ENCODE measurements around the gene RUBCN. TPM values are rescaled to one million over a fixed set of nuclear protein-coding genes. Genes with fewer than 3 reads are reported as not detected.
"Not testable (repeated sequence)": the region's sequence is repeated elsewhere in the genome, so short reads cannot be mapped to it uniquely, and the experiment has no call there.

Gene RUBCN
- total and polyA plus RNA-seq, 5 donors = 13.4 to 21.1 (median 18.9) TPM

GRCh38 chr3:197657541-197658292 lies 79.0 kb downstream of the RUBCN start:
- H3K27ac ChIP-seq (ENCODE audit: low read length); H3K4me3 ChIP-seq (ENCODE audit: low read length); H3K27me3 ChIP-seq (ENCODE audit: control insufficient read depth, insufficient read depth); DNase-seq; intact Hi-C loops (cut with DNase I); H3K4me1 ChIP-seq (ENCODE audit: control insufficient read depth, insufficient read depth, low read length); H3K9me3 ChIP-seq (ENCODE audit: control insufficient read depth, low read length): not testable (repeated sequence)
- WGBS = 86% methylated on average over 22 of the region's 30 CpGs
- ATAC-seq = peak in 1 of 2 donors; percentile 8

- H3K27me3 ChIP-seq (ENCODE audit: control insufficient read depth, insufficient read depth); ATAC-seq; H3K4me3 ChIP-seq (ENCODE audit: low read length); H3K27ac ChIP-seq (ENCODE audit: low read length); intact Hi-C loops (cut with DNase I); DNase-seq; H3K4me1 ChIP-seq (ENCODE audit: control insufficient read depth, insufficient read depth, low read length); H3K9me3 ChIP-seq (ENCODE audit: control insufficient read depth, low read length): not testable (repeated sequence)
- WGBS = 88% methylated on average over 11 of the region's 12 CpGs
Measured at GRCh38 chr3:197656960-197657359, 79.7 kb downstream of the RUBCN start.

DNA sequence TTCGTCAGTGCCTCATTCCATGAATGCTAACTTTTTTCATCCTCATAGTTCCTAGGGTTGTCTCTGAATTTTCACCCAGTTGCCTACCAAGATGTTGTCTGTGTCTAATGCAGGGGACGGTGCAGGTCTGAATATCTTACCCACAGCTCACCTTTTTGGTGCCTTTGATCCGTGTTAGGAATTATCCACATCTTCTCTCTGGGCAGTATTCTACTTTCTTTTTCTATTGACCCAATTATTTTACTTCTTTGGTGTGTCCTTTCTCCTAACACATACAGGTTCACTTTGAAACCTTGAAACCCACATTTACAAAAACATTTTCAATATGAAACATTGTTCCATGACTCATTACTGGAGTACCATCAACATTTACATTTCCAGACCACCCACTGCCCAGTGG lies 80.6 kb downstream of the RUBCN start:
- H3K9me3 ChIP-seq (ENCODE audit: control insufficient read depth, low read length); H3K27ac ChIP-seq (ENCODE audit: low read length); ATAC-seq; H3K4me3 ChIP-seq (ENCODE audit: low read length); DNase-seq; H3K27me3 ChIP-seq (ENCODE audit: control insufficient read depth, insufficient read depth); H3K4me1 ChIP-seq (ENCODE audit: control insufficient read depth, insufficient read depth, low read length); intact Hi-C loops (cut with DNase I): not testable (repeated sequence)
- WGBS = 88% methylated on average over 2 of the region's 3 CpGs

- H3K9me3 ChIP-seq (ENCODE audit: control insufficient read depth, low read length); DNase-seq; H3K4me3 ChIP-seq (ENCODE audit: low read length); intact Hi-C loops (cut with DNase I); H3K4me1 ChIP-seq (ENCODE audit: control insufficient read depth, insufficient read depth, low read length); H3K27me3 ChIP-seq (ENCODE audit: control insufficient read depth, insufficient read depth); H3K27ac ChIP-seq (ENCODE audit: low read length): not testable (repeated sequence)
- ATAC-seq = peak in 1 of 2 donors; percentile 4
- WGBS = 5% methylated on average over 8 of the region's 22 CpGs
Measured at GRCh38 chr3:197654998-197655330, 81.7 kb downstream of the RUBCN start.

GRCh38 chr3:197654090-197654997 lies 82.4 kb downstream of the RUBCN start:
- peak; percentile 38 to 75 (median 70) for DNase-seq
- H3K27ac ChIP-seq (ENCODE audit: low read length); intact Hi-C loops (cut with DNase I); H3K27me3 ChIP-seq (ENCODE audit: control insufficient read depth, insufficient read depth); H3K4me1 ChIP-seq (ENCODE audit: control insufficient read depth, insufficient read depth, low read length); H3K9me3 ChIP-seq (ENCODE audit: control insufficient read depth, low read length): not testable (repeated sequence)
- peak; percentile 96 for ATAC-seq
- 6% methylated on average over 21 of the region's 100 CpGs for WGBS
- H3K4me3 ChIP-seq (ENCODE audit: low read length) = peak overlapping the region; percentile 22

DNA sequence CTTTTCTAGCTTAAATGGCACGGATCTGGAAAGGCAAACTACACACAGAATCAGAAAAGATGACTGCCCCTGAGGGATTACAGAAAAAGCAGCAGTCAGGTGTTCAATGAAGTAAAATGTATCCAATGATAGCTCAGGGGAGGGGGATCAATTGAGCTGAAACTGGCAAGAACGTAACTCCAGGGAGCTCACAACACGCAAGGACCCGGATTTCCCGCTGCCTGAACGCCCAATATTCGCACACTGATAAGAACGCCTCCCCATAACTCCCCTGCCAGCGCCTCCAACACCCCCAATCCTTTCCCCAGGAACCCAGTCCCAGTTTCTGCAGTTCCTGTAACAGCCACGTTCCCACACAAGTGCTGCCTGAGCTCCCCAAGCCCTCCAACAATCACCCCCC lies 83.8 kb downstream of the RUBCN start:
- H3K4me3 ChIP-seq (ENCODE audit: low read length); H3K9me3 ChIP-seq (ENCODE audit: control insufficient read depth, low read length); DNase-seq; H3K27ac ChIP-seq (ENCODE audit: low read length); ATAC-seq; intact Hi-C loops (cut with DNase I); H3K27me3 ChIP-seq (ENCODE audit: control insufficient read depth, insufficient read depth); H3K4me1 ChIP-seq (ENCODE audit: control insufficient read depth, insufficient read depth, low read length): not testable (repeated sequence)
- whole genome bisulfite sequencing = 55% methylated on average over 4 of the region's 10 CpGs

DNA sequence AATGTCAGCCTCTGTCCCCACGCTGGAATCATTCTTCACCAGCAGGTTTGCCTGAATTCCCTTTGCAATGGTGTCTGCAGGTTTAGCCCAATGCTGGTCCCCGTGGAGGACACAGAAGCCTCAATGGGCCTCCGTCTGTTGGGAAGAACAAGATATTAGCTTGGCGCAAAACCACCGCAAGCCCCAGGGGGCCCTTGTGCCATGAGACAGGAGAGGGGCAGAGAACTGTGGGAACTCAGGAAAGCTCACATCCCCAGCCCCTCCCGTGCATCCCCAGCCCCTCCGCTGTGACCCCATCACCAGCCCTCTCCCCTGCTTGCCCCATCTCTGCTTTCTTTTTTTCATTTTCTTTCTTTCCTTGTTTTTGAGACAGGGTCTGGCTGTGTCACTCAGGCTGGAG lies 89.1 kb downstream of the RUBCN start:
- 97% methylated on average over 6 of the region's 7 CpGs for WGBS
- intact Hi-C loops (cut with DNase I); H3K27ac ChIP-seq (ENCODE audit: low read length); H3K27me3 ChIP-seq (ENCODE audit: control insufficient read depth, insufficient read depth); H3K4me3 ChIP-seq (ENCODE audit: low read length); H3K9me3 ChIP-seq (ENCODE audit: control insufficient read depth, low read length); H3K4me1 ChIP-seq (ENCODE audit: control insufficient read depth, insufficient read depth, low read length); ATAC-seq: not testable (repeated sequence)
- DNase-seq = peak in 1 of 3 donors; percentile 39

- H3K27ac ChIP-seq (ENCODE audit: low read length); H3K4me3 ChIP-seq (ENCODE audit: low read length); H3K9me3 ChIP-seq (ENCODE audit: control insufficient read depth, low read length); H3K4me1 ChIP-seq (ENCODE audit: control insufficient read depth, insufficient read depth, low read length); H3K27me3 ChIP-seq (ENCODE audit: control insufficient read depth, insufficient read depth); ATAC-seq; DNase-seq; intact Hi-C loops (cut with DNase I): not testable (repeated sequence)
- 93% methylated on average over 8 of the region's 9 CpGs for WGBS
Measured at GRCh38 chr3:197647191-197647590, 89.5 kb downstream of the RUBCN start.

DNA sequence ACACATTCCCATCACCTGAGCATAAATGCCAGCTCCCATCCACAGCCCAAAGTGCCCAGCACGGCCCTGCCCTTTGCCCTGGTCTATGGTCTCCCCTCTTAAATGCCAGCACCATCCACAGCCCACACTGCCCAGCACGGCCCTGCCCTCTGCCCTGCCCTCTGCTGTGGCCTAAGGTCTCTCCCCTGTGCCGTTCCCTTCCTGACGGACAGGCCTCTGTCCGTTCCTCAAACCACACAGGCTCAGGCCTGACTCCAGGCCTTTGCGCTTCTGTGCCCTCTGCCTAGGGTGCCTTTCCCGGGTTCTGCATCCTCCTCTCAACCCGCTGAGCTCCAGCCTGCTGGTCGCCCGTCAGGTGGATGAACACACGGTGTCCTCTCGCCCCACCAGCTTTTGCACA lies 90.4 kb downstream of the RUBCN start:
- ATAC-seq; H3K4me3 ChIP-seq (ENCODE audit: low read length); H3K27ac ChIP-seq (ENCODE audit: low read length); DNase-seq; H3K9me3 ChIP-seq (ENCODE audit: control insufficient read depth, low read length); intact Hi-C loops (cut with DNase I); H3K4me1 ChIP-seq (ENCODE audit: control insufficient read depth, insufficient read depth, low read length); H3K27me3 ChIP-seq (ENCODE audit: control insufficient read depth, insufficient read depth): not testable (repeated sequence)
- 87% methylated on average over 12 of the region's 12 CpGs for WGBS

- 83% methylated on average over 10 of the region's 10 CpGs for WGBS
- H3K9me3 ChIP-seq (ENCODE audit: control insufficient read depth, low read length); H3K4me1 ChIP-seq (ENCODE audit: control insufficient read depth, insufficient read depth, low read length); H3K27me3 ChIP-seq (ENCODE audit: control insufficient read depth, insufficient read depth); H3K4me3 ChIP-seq (ENCODE audit: low read length); H3K27ac ChIP-seq (ENCODE audit: low read length); ATAC-seq; intact Hi-C loops (cut with DNase I); DNase-seq: not testable (repeated sequence)
Measured at GRCh38 chr3:197637556-197637955, 99.1 kb downstream of the RUBCN start.

- 21% methylated on average over 11 of the region's 11 CpGs for WGBS
Measured at GRCh38 chr3:197631989-197632388, 104.7 kb downstream of the RUBCN start.

More at GRCh38 chr3:197631989-197632388, 104.7 kb downstream of the RUBCN start:
- H3K27ac ChIP-seq (ENCODE audit: low read length); H3K4me1 ChIP-seq (ENCODE audit: control insufficient read depth, insufficient read depth, low read length); intact Hi-C loops (cut with DNase I); H3K4me3 ChIP-seq (ENCODE audit: low read length); ATAC-seq; DNase-seq; H3K9me3 ChIP-seq (ENCODE audit: control insufficient read depth, low read length); H3K27me3 ChIP-seq (ENCODE audit: control insufficient read depth, insufficient read depth): not testable (repeated sequence)
